Stimulated activated naive CD8-positive, alpha-beta T cell treated with anti-CD3 and anti-CD28 coated beads, Interleukin-15, amount 100 ng/mL, for 72 hours (primary cell): ENCODE data around the gene HSD17B11.
A peak's percentile ranks its signal among the peaks of the same experiment; 100 is the strongest.
"Not testable (repeated sequence)": the region's sequence is repeated elsewhere in the genome, so short reads cannot be mapped to it uniquely, and the experiment has no call there.

ENCODE experiments used
- ATAC-seq: fragments of 150-1000 bp; cut with Tn5 transposase; 2 replicates; pipeline ENCODE4 v1.10.0; 2021; ENCODE audit warnings: mild to moderate bottlenecking, moderate library complexity
- DNase-seq, 2 donors: peaks; one replicate each; pipeline ENCODE4 v3.0.0; 2021 to 2022
- H3K27ac Mint-ChIP-seq, 2 donors: one replicate each; pipeline ENCODE4 v1.8.0; 2022; ENCODE audit warnings: mild to moderate bottlenecking in 2 of 2, mixed read lengths in 2 of 2, moderate library complexity in 2 of 2
- H3K27me3 Mint-ChIP-seq: one replicate; pipeline ENCODE4 v1.8.0; 2022; ENCODE audit warnings: mixed read lengths
- H3K4me1 Mint-ChIP-seq: one replicate; pipeline ENCODE4 v1.8.0; 2022; ENCODE audit warnings: mild to moderate bottlenecking, mixed read lengths
- H3K4me3 Mint-ChIP-seq, 2 donors: one replicate each; pipeline ENCODE4 v1.8.0; 2022; ENCODE audit warnings: mild to moderate bottlenecking in 2 of 2, mixed read lengths in 2 of 2, moderate library complexity in 1 of 2
- H3K9me3 Mint-ChIP-seq, 2 donors: one replicate each; pipeline ENCODE4 v1.8.0; 2022; ENCODE audit warnings: mixed read lengths in 2 of 2

The HSD17B11 gene

DNA sequence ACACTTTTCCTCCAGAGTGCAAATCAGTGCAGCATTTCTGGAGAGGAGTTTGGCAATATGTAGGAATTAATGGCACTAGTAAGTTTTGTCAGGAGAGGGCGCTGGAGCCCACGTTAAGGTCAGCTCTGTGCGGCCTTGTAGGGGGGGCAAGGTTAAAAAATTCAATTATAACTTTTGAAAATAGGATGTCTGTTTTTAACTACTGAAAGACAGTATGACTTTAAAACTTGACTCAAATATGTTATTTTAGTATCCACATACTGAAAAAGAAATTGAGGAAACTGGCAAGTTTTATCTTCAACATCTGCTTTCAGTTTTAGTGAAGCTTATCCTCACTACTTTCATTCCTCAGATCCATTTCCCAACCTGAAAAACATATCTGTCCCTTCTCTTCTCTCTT, 37.4 kb downstream of the HSD17B11 start:
- Mint-ChIP-seq H3K4me1 (peaks cover 6% of the 10 kb centered on the region), H3K27ac (no peak overlapping the region), H3K27me3 (no peaks in the 10 kb centered on the region), H3K9me3 (no peaks in the 10 kb centered on the region), H3K4me3 (no peak overlapping the region)
- DNase-seq (peak; percentile 14), ATAC-seq (no peak)

DNA sequence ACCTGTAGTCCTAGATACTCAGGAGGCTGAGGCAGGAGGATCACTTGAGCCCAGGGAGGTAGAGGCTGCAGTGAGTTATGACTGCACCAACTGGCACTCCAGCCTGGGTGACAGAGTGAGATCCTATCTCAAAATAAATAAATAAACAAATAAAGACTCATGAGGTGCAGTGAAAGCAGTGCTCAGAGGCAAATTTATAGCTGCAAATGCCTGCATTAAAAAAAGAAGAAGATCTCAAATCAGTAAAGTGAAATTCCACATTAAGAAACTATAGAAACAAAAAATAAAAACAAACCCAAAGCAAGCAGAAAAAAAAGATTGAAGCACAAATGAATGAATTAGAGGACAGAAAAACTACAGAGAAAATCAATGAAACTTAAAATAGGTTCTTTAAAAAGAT, 45.8 kb downstream of the HSD17B11 start:
- DNase-seq: no peak
- H3K27ac Mint-ChIP-seq: no peak overlapping the region
- no peak for ATAC-seq
- no peaks in the 10 kb centered on the region for H3K4me1 Mint-ChIP-seq
- peaks cover 0 to 6% of the 10 kb centered on the region in 2 donors for H3K9me3 Mint-ChIP-seq
- no peak overlapping the region for H3K4me3 Mint-ChIP-seq
- H3K27me3 Mint-ChIP-seq: no peaks in the 10 kb centered on the region

- Mint-ChIP-seq H3K27me3 (no peaks in the 10 kb centered on the region), H3K27ac (no peak overlapping the region), H3K4me1 (no peaks in the 10 kb centered on the region), H3K4me3 (no peak overlapping the region), H3K9me3 (peaks cover 0 to 6% of the 10 kb centered on the region in 2 donors)
- DNase-seq (no peak), ATAC-seq (no peak)
Measured at GRCh38 chr4:87342872-87343271, 48.1 kb downstream of the HSD17B11 start.

DNA sequence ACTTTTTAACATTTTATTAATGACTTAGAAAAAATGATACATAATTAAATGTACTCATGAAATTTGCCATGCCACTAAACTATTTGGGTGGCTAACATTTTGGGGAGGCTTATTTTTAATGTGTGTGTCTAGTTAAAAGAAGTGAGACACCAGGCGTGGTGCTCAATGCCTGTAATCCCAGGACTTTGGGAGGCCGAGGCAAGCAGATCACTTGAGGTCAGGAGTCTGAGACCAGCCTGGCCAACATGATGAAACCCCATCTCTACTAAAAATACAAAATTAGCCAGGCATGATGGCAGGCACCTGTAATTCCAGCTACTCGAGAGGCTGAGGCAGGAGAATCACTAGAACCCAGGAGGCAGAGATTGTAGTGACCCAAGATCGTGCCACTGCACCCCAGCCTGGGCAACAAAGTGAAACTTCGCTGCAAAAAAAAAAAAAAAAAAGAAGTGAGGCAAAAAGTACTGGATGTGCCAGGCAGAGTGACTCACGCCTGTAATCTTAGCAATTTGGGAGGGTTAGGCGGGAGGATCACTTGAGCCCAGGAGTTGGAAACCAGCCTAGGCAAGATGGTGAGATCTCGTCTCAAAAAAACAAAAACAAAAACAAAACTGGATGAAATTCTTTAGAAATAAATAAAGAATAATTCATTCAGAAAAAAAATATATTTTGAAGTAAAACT, 48.9 kb downstream of the HSD17B11 start:
- H3K27me3 Mint-ChIP-seq, H3K4me1 Mint-ChIP-seq, H3K27ac Mint-ChIP-seq, H3K4me3 Mint-ChIP-seq, DNase-seq, H3K9me3 Mint-ChIP-seq, ATAC-seq: not testable (repeated sequence)

DNA sequence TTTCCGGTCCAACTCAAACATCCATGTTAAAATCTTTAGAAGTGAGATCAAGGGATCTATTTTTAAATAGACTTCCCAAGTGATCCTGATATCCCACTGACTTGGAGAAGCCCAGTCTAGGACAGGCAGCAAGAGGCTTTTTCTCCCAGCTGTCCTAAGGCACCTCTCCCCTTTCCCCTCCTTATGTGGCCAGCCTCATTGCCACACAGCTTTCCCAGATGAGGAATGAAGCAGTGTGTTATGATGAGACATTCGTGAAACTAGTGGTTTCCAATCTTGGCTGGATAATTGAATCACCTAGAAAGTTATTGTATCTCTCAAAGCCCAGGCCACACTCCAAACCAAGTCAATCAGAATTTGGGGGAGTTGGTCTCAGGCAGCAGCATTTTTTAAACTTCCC, 51.5 kb downstream of the HSD17B11 start:
- DNase-seq: no peak
- H3K27ac Mint-ChIP-seq: peak overlapping the region in 1 of 2 donors; percentile 76

GRCh38 chr4:87337361-87337760, 53.6 kb downstream of the HSD17B11 start:
- Mint-ChIP-seq H3K9me3 (peaks cover 14 to 18% of the 10 kb centered on the region in 2 donors), H3K4me1 (no peaks in the 10 kb centered on the region), H3K27me3 (no peaks in the 10 kb centered on the region), H3K4me3 (no peak overlapping the region), H3K27ac (no peak overlapping the region)
- ATAC-seq: no peak
- no peak for DNase-seq

More for the DNA sequence above, 51.5 kb downstream of the HSD17B11 start:
- peaks cover 4 to 5% of the 10 kb centered on the region in 2 donors for H3K9me3 Mint-ChIP-seq
- no peaks in the 10 kb centered on the region for H3K4me1 Mint-ChIP-seq
- H3K4me3 Mint-ChIP-seq: no peak overlapping the region
- no peak for ATAC-seq
- H3K27me3 Mint-ChIP-seq: no peaks in the 10 kb centered on the region

GRCh38 chr4:87333267-87333666, 57.7 kb downstream of the HSD17B11 start:
- no peaks in the 10 kb centered on the region for H3K27me3 Mint-ChIP-seq
- no peak for ATAC-seq
- H3K4me1 Mint-ChIP-seq: no peaks in the 10 kb centered on the region
- peaks cover 47 to 54% of the 10 kb centered on the region in 2 donors for H3K9me3 Mint-ChIP-seq
- no peak overlapping the region for H3K4me3 Mint-ChIP-seq
- DNase-seq: no peak
- no peak overlapping the region for H3K27ac Mint-ChIP-seq

GRCh38 chr4:87330761-87331160, 60.2 kb downstream of the HSD17B11 start:
- peaks cover 48 to 56% of the 10 kb centered on the region in 2 donors for H3K9me3 Mint-ChIP-seq
- ATAC-seq (no peak), DNase-seq (no peak)
- H3K4me3 Mint-ChIP-seq: no peak overlapping the region
- peak overlapping the region in 1 of 2 donors; percentile 39 for H3K27ac Mint-ChIP-seq
- H3K4me1 Mint-ChIP-seq: no peaks in the 10 kb centered on the region
- no peaks in the 10 kb centered on the region for H3K27me3 Mint-ChIP-seq

DNA sequence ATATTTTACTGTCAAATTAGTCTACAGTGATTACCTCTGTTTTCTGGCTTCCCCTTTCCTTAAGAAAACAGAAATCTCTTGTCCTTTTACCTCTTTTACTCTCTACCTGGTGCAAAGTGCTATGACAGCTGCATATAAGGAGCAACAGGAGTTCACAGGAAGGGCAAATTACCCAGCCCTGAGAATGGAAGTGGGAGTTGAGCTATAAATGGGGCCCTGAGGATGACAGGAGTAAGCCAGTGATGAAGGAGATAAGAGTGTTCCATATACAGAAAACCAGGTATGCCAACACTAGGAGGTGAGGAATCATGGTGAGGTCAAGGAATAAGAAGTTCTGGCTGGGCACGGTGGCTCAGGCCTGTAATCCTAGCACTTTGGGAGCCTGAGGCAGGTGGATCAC, 63.9 kb downstream of the HSD17B11 start:
- H3K4me3 Mint-ChIP-seq: no peak overlapping the region
- ATAC-seq (no peak), DNase-seq (no peak)
- H3K9me3 Mint-ChIP-seq: peaks cover 32 to 37% of the 10 kb centered on the region in 2 donors
- no peaks in the 10 kb centered on the region for H3K4me1 Mint-ChIP-seq
- no peak overlapping the region for H3K27ac Mint-ChIP-seq
- no peaks in the 10 kb centered on the region for H3K27me3 Mint-ChIP-seq

- Mint-ChIP-seq H3K4me1 (no peaks in the 10 kb centered on the region), H3K9me3 (peaks cover 27 to 30% of the 10 kb centered on the region in 2 donors), H3K27me3 (no peaks in the 10 kb centered on the region)
Measured at GRCh38 chr4:87326460-87326859, 64.5 kb downstream of the HSD17B11 start.

DNA sequence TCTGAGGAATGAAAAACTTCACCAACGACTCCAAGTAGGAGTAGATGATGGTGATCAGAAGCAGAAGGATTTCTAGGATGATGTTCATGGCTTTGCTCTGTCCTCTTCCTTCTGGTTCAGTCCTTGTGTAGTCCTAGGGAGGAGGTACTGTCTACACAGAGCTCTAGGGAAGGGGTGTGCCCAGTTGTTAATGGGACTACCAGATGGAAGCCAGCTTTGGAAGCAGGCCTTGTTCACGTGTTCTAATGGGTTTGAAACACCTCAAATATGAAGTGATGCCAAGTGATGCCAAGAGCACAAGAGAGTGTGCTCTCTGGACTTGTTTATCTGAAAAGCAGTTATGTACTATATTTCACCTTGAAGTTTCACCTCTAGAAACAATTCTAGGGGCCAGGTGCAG, 68.2 kb downstream of the HSD17B11 start, which contains the start of gene HSD17B13:
HSD17B13 (minus strand) TSS at position 129 of the 400 bp plus-strand sequence; CDS start at position 88, 41 bp downstream.
- H3K4me3 Mint-ChIP-seq: no peak within 1 kb of the TSS
- H3K27ac Mint-ChIP-seq: peak within 1 kb of the TSS in 1 of 2 donors; percentile 59
- no peaks in the 10 kb centered on the region for H3K4me1 Mint-ChIP-seq
- ATAC-seq (no peak), DNase-seq (no peak)
- no peaks in the 10 kb centered on the region for H3K9me3 Mint-ChIP-seq
- H3K27me3 Mint-ChIP-seq: no peaks in the 10 kb centered on the region

More at GRCh38 chr4:87326460-87326859, 64.5 kb downstream of the HSD17B11 start:
- Mint-ChIP-seq H3K4me3 (no peak overlapping the region), H3K27ac (no peak overlapping the region)
- DNase-seq: no peak
- ATAC-seq: no peak

GRCh38 chr4:87321888-87322287, 69.1 kb downstream of the HSD17B11 start:
- no peaks in the 10 kb centered on the region for H3K9me3 Mint-ChIP-seq
- ATAC-seq (no peak), DNase-seq (no peak)
- H3K27ac Mint-ChIP-seq: peak overlapping the region in 1 of 2 donors; percentile 59
- H3K27me3 Mint-ChIP-seq: no peaks in the 10 kb centered on the region
- no peak overlapping the region for H3K4me3 Mint-ChIP-seq
- no peaks in the 10 kb centered on the region for H3K4me1 Mint-ChIP-seq

- H3K27ac Mint-ChIP-seq: no peak overlapping the region
- no peaks in the 10 kb centered on the region for H3K4me1 Mint-ChIP-seq
- H3K9me3 Mint-ChIP-seq: no peaks in the 10 kb centered on the region
- ATAC-seq (peak; percentile 35), DNase-seq (no peak)
- H3K27me3 Mint-ChIP-seq: no peaks in the 10 kb centered on the region
- no peak overlapping the region for H3K4me3 Mint-ChIP-seq
Measured at GRCh38 chr4:87317527-87317926, 73.5 kb downstream of the HSD17B11 start.

DNA sequence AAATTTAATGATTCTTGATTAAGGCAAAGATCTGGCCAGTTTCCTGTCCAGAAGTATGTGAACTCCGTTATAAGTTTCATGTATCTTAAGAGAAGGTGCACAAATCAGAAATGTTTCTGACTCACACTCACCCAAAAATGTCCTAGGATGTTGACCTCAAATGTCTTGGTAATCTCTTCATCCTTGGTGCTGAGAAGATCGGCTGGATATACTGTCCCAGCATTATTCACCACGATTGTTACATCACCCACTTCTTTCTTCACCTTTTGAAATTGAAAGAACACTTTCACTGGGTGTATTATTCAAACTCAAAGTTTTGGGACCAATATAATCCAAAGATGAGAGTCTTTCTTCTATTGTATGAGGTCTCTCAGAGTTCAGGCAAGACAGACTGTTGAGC, 74.0 kb downstream of the HSD17B11 start:
- H3K27me3 Mint-ChIP-seq: no peaks in the 10 kb centered on the region
- no peak for ATAC-seq
- H3K27ac Mint-ChIP-seq: no peak overlapping the region
- no peaks in the 10 kb centered on the region for H3K4me1 Mint-ChIP-seq
- no peak for DNase-seq
- H3K9me3 Mint-ChIP-seq: no peaks in the 10 kb centered on the region
- H3K4me3 Mint-ChIP-seq: no peak overlapping the region

- DNase-seq, H3K9me3 Mint-ChIP-seq, H3K27ac Mint-ChIP-seq, ATAC-seq, H3K27me3 Mint-ChIP-seq, H3K4me1 Mint-ChIP-seq, H3K4me3 Mint-ChIP-seq: not testable (repeated sequence)
Measured at GRCh38 chr4:87315000-87315399, 76.0 kb downstream of the HSD17B11 start.

DNA sequence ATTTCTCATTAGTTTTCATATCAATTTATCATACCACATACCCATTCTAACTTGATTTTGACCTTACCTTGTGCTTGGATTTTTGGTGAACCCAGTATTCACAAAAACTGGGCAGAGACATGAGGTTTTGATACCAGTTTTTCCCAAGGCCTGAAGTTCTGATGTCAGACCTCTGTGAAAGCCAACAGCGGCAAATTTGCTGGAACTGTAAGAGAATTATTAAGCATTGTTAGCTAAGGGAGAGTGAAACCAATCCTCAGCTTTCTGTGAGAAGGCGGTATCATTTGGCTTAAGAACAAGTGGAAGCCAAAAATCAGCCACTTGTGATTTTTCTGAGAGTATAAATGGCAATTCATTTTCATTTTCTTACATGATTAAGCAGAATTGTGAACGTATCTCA, 77.2 kb downstream of the HSD17B11 start:
- DNase-seq (no peak), ATAC-seq (no peak)
- no peaks in the 10 kb centered on the region for H3K27me3 Mint-ChIP-seq
- no peak overlapping the region for H3K27ac Mint-ChIP-seq
- no peaks in the 10 kb centered on the region for H3K9me3 Mint-ChIP-seq
- no peak overlapping the region for H3K4me3 Mint-ChIP-seq
- no peaks in the 10 kb centered on the region for H3K4me1 Mint-ChIP-seq

GRCh38 chr4:87311684-87312083, 79.3 kb downstream of the HSD17B11 start:
- DNase-seq (no peak), ATAC-seq (no peak)
- Mint-ChIP-seq H3K27ac (no peak overlapping the region), H3K4me1 (peaks cover 4% of the 10 kb centered on the region), H3K4me3 (no peak overlapping the region), H3K9me3 (no peaks in the 10 kb centered on the region), H3K27me3 (no peaks in the 10 kb centered on the region)
